Neural progenitor cell (in vitro differentiated cells): Measurements from ENCODE around the gene ANO3.

ENCODE experiments used
- EZH2phosphoT487 ChIP-seq: fragments of 200-600 bp; sonication (generic); IDR thresholded peaks from 2 replicates; pipeline ENCODE4 v1.6.1; 2017; ENCODE audit warnings: antibody characterized with exemption
- TF ChIP-seq, protein P1 (sequence below): fragments of 200-600 bp; sonication (generic); IDR thresholded peaks from 2 replicates; pipeline ENCODE4 v1.5.1; 2017; ENCODE audit warnings: antibody characterized with exemption, mild to moderate bottlenecking

DNA sequence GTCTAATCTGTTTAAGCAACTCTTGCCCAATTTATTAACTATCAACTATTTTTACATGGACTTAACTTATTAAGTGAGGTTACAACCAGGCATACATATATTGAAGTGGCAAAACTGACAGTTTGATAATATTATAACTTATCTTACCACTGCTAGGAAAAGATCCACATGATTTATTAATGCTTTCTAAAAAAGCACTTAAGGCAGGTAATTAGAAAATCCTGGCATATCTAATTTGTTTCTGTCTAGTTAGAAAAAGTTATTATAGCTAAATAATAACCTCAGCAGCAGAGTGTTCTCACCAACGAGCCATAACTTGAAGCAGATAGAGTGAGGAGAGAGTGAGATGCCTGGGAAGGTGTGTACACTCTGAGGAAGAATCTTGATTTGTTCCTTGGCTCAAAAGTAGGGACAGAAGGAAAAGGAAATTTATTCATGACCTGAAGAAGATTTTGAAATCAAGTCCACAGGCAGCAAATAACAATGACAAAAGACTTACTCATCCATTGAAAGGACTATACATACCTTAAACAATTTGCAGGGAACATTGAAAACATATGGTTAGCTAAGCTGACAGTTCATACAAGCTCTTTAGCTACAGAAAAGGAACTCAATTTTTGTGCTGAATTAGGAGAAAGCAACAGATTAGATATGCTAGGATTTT, 247.2 kb downstream of the ANO3 start:
- TF ChIP-seq, protein P1, sequence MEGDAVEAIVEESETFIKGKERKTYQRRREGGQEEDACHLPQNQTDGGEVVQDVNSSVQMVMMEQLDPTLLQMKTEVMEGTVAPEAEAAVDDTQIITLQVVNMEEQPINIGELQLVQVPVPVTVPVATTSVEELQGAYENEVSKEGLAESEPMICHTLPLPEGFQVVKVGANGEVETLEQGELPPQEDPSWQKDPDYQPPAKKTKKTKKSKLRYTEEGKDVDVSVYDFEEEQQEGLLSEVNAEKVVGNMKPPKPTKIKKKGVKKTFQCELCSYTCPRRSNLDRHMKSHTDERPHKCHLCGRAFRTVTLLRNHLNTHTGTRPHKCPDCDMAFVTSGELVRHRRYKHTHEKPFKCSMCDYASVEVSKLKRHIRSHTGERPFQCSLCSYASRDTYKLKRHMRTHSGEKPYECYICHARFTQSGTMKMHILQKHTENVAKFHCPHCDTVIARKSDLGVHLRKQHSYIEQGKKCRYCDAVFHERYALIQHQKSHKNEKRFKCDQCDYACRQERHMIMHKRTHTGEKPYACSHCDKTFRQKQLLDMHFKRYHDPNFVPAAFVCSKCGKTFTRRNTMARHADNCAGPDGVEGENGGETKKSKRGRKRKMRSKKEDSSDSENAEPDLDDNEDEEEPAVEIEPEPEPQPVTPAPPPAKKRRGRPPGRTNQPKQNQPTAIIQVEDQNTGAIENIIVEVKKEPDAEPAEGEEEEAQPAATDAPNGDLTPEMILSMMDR = no peak
- no peak for TF ChIP-seq EZH2phosphoT487
